ENCODE measurements around the gene LGI2.

LGI2 gene

GRCh38 chr4:24963277-24963676, 67.5 kb downstream of the LGI2 start:
- TF ChIP-seq CTCF (IDR thresholded peaks at IDR 0.05; ENCODE audit: low read depth, low read length, missing control alignments), result no peak
- H3K4me3 ChIP-seq (replicated peaks; ENCODE audit: low read depth, low read length), result no peak overlapping the region

GRCh38 chr4:24957886-24958285, 72.9 kb downstream of the LGI2 start:
- no peak overlapping the region for H3K4me3 ChIP-seq (replicated peaks; ENCODE audit: low read depth, low read length)
- DNase-seq (ENCODE audit: extremely low read depth, low read depth), result no peak
- TF ChIP-seq CTCF (IDR thresholded peaks at IDR 0.05; ENCODE audit: low read depth, low read length, missing control alignments), result no peak

More at GRCh38 chr4:24963277-24963676, 67.5 kb downstream of the LGI2 start:
- no peak for DNase-seq (ENCODE audit: extremely low read depth, low read depth)

- no peak for DNase-seq (ENCODE audit: extremely low read depth, low read depth)
- H3K4me3 ChIP-seq (replicated peaks; ENCODE audit: low read depth, low read length), result no peak overlapping the region
- no peak for TF ChIP-seq CTCF (IDR thresholded peaks at IDR 0.05; ENCODE audit: low read depth, low read length, missing control alignments)
Observed at GRCh38 chr4:24956763-24957162, 74.0 kb downstream of the LGI2 start.

GRCh38 chr4:24956091-24956490, 74.7 kb downstream of the LGI2 start:
- DNase-seq (ENCODE audit: extremely low read depth, low read depth), result no peak
- no peak for TF ChIP-seq CTCF (IDR thresholded peaks at IDR 0.05; ENCODE audit: low read depth, low read length, missing control alignments)
- no peak overlapping the region for H3K4me3 ChIP-seq (replicated peaks; ENCODE audit: low read depth, low read length)

- no peak for DNase-seq (ENCODE audit: extremely low read depth, low read depth)
- no peak for TF ChIP-seq CTCF (IDR thresholded peaks at IDR 0.05; ENCODE audit: low read depth, low read length, missing control alignments)
- H3K4me3 ChIP-seq (replicated peaks; ENCODE audit: low read depth, low read length), result no peak overlapping the region
Observed at GRCh38 chr4:24952667-24953066, 78.1 kb downstream of the LGI2 start.

- TF ChIP-seq CTCF (IDR thresholded peaks at IDR 0.05; ENCODE audit: low read depth, low read length, missing control alignments), result no peak
- no peak overlapping the region for H3K4me3 ChIP-seq (replicated peaks; ENCODE audit: low read depth, low read length)
- no peak for DNase-seq (ENCODE audit: extremely low read depth, low read depth)
Observed at GRCh38 chr4:24949970-24950369, 80.8 kb downstream of the LGI2 start.

Measured in HFF-Myc (cell line).